ENCODE data around the gene NR3C1. TPM values are rescaled to one million over a fixed set of nuclear protein-coding genes. Genes with fewer than 3 reads are reported as not detected.

Gene NR3C1
- total RNA-seq, 1 experiment from 2014 or later, result 12.7 TPM

- Histone ChIP-seq H3K27ac (ENCODE audit: low read depth, low read length, poor library complexity, severe bottlenecking) (no peak overlapping the region), H3K4me1 (ENCODE audit: insufficient read depth, low read length, poor library complexity, severe bottlenecking) (peaks cover 5% of the 10 kb centered on the region), H3K27me3 (replicated peaks; ENCODE audit: insufficient read depth, low read depth, low read length, poor library complexity) (no peaks in the 10 kb centered on the region), H3K36me3 (ENCODE audit: insufficient read depth, low read length, poor library complexity, severe bottlenecking) (no peaks in the 10 kb centered on the region), H3K4me3 (ENCODE audit: low read depth, low read length, poor library complexity, severe bottlenecking) (no peak overlapping the region), H3K9me3 (ENCODE audit: low read depth, low read length, poor library complexity, severe bottlenecking) (no peaks in the 10 kb centered on the region)
- ChIA-PET CTCF (no interaction called here), POLR2A (ENCODE audit: low non-redundant PET) (no interaction called here)
- intact Hi-C loops (cut with micrococcal nuclease; ENCODE audit: unreplicated experiment), result no loop called here
- no peak for DNase-seq (ENCODE audit: low spot score)
- TF ChIP-seq CTCF (conservative IDR thresholded peaks at IDR 0.05; ENCODE audit: low read depth, low read length) (no peak), EZH2 (IDR thresholded peaks at IDR 0.05; ENCODE audit: borderline replicate concordance, low read depth, low read length, poor library complexity, severe bottlenecking) (no peak)
- BruUV-seq (replicated peaks), result no TSS peak
Measured at GRCh38 chr5:143251190-143251589, 152.3 kb downstream of the NR3C1 start.

- CTCF ChIA-PET, result no interaction called here
- H3K4me1 ChIP-seq (ENCODE audit: insufficient read depth, low read length, poor library complexity, severe bottlenecking), result peaks cover 5% of the 10 kb centered on the region
- H3K4me3 ChIP-seq (ENCODE audit: low read depth, low read length, poor library complexity, severe bottlenecking), result no peak overlapping the region
- POLR2A ChIA-PET (ENCODE audit: low non-redundant PET), result interaction anchor here (0.6 kb wide), 1 partner anchor 493 kb away, joined by 3 read pairs; no protein-coding TSS in a partner anchor
- no peaks in the 10 kb centered on the region for H3K27me3 ChIP-seq (replicated peaks; ENCODE audit: insufficient read depth, low read depth, low read length, poor library complexity)
- H3K9me3 ChIP-seq (ENCODE audit: low read depth, low read length, poor library complexity, severe bottlenecking), result no peaks in the 10 kb centered on the region
- TF ChIP-seq CTCF (conservative IDR thresholded peaks at IDR 0.05; ENCODE audit: low read depth, low read length), result no peak
- no peak for TF ChIP-seq EZH2 (IDR thresholded peaks at IDR 0.05; ENCODE audit: borderline replicate concordance, low read depth, low read length, poor library complexity, severe bottlenecking)
- H3K27ac ChIP-seq (ENCODE audit: low read depth, low read length, poor library complexity, severe bottlenecking), result no peak overlapping the region
- no peaks in the 10 kb centered on the region for H3K36me3 ChIP-seq (ENCODE audit: insufficient read depth, low read length, poor library complexity, severe bottlenecking)
- intact Hi-C loops (cut with micrococcal nuclease; ENCODE audit: unreplicated experiment), result no loop called here
- BruUV-seq (replicated peaks), result no TSS peak
- DNase-seq (ENCODE audit: low spot score), result no peak
Measured at GRCh38 chr5:143249851-143250250, 153.6 kb downstream of the NR3C1 start.

GRCh38 chr5:143248822-143249579 is 154.5 kb downstream of the NR3C1 start:
- no peak overlapping the region for H3K4me3 ChIP-seq (ENCODE audit: low read depth, low read length, poor library complexity, severe bottlenecking)
- TF ChIP-seq CTCF (conservative IDR thresholded peaks at IDR 0.05; ENCODE audit: low read depth, low read length) (no peak), EZH2 (IDR thresholded peaks at IDR 0.05; ENCODE audit: borderline replicate concordance, low read depth, low read length, poor library complexity, severe bottlenecking) (no peak)
- no TSS peak for BruUV-seq (replicated peaks)
- H3K27ac ChIP-seq (ENCODE audit: low read depth, low read length, poor library complexity, severe bottlenecking), result no peak overlapping the region
- POLR2A ChIA-PET (ENCODE audit: low non-redundant PET), result interaction anchor here (0.6 kb wide), 1 partner anchor 494 kb away, joined by 3 read pairs; no protein-coding TSS in a partner anchor
- no peaks in the 10 kb centered on the region for H3K9me3 ChIP-seq (ENCODE audit: low read depth, low read length, poor library complexity, severe bottlenecking)
- peaks cover 5% of the 10 kb centered on the region for H3K4me1 ChIP-seq (ENCODE audit: insufficient read depth, low read length, poor library complexity, severe bottlenecking)
- intact Hi-C loops (cut with micrococcal nuclease; ENCODE audit: unreplicated experiment), result no loop called here
- H3K36me3 ChIP-seq (ENCODE audit: insufficient read depth, low read length, poor library complexity, severe bottlenecking), result no peaks in the 10 kb centered on the region
- H3K27me3 ChIP-seq (replicated peaks; ENCODE audit: insufficient read depth, low read depth, low read length, poor library complexity), result no peaks in the 10 kb centered on the region
- DNase-seq (ENCODE audit: low spot score), result peak; percentile 8
- CTCF ChIA-PET, result no interaction called here

Measured in A673 (cell line).